ENCODE results near the gene ZNF550. TPM values are rescaled to one million over a fixed set of nuclear protein-coding genes. Genes with fewer than 3 reads are reported as not detected.

ZNF550 gene
- total and polyA plus RNA-seq, 2 of the 13 experiments (the other 11 are each of a cell fraction or from before 2014, with no cell fraction given), result 8.6 to 9.1 TPM

- TF ChIP-seq PTBP1 (IDR thresholded peaks at IDR 0.05; ENCODE audit: low read depth, low read length, poor library complexity, severe bottlenecking) (no peak), ZNF337 (CRISPR knock-in tag; IDR thresholded peaks at IDR 0.05; ENCODE audit: borderline replicate concordance, low read depth) (no peak), ZNF20 (CRISPR knock-in tag; IDR thresholded peaks at IDR 0.05) (no peak), ATF4 (CRISPR knock-in tag; IDR thresholded peaks at IDR 0.05) (no peak; a peak in 1 of 4 replicates), ZNF550 (CRISPR knock-in tag; IDR thresholded peaks at IDR 0.05; ENCODE audit: borderline replicate concordance) (no peak), GMEB1 (CRISPR knock-in tag; IDR thresholded peaks at IDR 0.05; ENCODE audit: borderline replicate concordance) (peak; percentile 99), SRY (CRISPR knock-in tag; IDR thresholded peaks at IDR 0.05) (no peak; the same call in 1 of the 2 replicates), HNRNPL (IDR thresholded peaks at IDR 0.05; ENCODE audit: low read depth, low read length) (0 out of 2 replicates have a peak, but pooled peaks have one; percentile 34), ZNF333 (CRISPR knock-in tag; IDR thresholded peaks at IDR 0.05; ENCODE audit: borderline replicate concordance) (0 out of 2 replicates have a peak, but pooled peaks have one; percentile 28), ZNF703 (CRISPR knock-in tag; IDR thresholded peaks at IDR 0.05; ENCODE audit: borderline replicate concordance) (no peak), ZNF790 (CRISPR knock-in tag; IDR thresholded peaks at IDR 0.05; ENCODE audit: borderline replicate concordance) (peak; percentile 53; the same call in 1 of the 2 replicates), SMYD3 (CRISPR knock-in tag; IDR thresholded peaks at IDR 0.05) (no peak), ZUFSP (CRISPR knock-in tag; IDR thresholded peaks at IDR 0.05; ENCODE audit: borderline replicate concordance) (no peak), GATAD1 (CRISPR knock-in tag; IDR thresholded peaks at IDR 0.05) (peak; percentile 93)
- TF ChIP-seq, protein P1, sequence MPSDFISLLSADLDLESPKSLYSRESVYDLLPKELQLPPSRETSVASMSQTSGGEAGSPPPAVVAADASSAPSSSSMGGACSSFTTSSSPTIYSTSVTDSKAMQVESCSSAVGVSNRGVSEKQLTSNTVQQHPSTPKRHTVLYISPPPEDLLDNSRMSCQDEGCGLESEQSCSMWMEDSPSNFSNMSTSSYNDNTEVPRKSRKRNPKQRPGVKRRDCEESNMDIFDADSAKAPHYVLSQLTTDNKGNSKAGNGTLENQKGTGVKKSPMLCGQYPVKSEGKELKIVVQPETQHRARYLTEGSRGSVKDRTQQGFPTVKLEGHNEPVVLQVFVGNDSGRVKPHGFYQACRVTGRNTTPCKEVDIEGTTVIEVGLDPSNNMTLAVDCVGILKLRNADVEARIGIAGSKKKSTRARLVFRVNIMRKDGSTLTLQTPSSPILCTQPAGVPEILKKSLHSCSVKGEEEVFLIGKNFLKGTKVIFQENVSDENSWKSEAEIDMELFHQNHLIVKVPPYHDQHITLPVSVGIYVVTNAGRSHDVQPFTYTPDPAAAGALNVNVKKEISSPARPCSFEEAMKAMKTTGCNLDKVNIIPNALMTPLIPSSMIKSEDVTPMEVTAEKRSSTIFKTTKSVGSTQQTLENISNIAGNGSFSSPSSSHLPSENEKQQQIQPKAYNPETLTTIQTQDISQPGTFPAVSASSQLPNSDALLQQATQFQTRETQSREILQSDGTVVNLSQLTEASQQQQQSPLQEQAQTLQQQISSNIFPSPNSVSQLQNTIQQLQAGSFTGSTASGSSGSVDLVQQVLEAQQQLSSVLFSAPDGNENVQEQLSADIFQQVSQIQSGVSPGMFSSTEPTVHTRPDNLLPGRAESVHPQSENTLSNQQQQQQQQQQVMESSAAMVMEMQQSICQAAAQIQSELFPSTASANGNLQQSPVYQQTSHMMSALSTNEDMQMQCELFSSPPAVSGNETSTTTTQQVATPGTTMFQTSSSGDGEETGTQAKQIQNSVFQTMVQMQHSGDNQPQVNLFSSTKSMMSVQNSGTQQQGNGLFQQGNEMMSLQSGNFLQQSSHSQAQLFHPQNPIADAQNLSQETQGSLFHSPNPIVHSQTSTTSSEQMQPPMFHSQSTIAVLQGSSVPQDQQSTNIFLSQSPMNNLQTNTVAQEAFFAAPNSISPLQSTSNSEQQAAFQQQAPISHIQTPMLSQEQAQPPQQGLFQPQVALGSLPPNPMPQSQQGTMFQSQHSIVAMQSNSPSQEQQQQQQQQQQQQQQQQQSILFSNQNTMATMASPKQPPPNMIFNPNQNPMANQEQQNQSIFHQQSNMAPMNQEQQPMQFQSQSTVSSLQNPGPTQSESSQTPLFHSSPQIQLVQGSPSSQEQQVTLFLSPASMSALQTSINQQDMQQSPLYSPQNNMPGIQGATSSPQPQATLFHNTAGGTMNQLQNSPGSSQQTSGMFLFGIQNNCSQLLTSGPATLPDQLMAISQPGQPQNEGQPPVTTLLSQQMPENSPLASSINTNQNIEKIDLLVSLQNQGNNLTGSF (CRISPR knock-in tag; IDR thresholded peaks at IDR 0.05), result no peak
Measured at GRCh38 chr19:57527136-57527881, 32.4 kb downstream of the ZNF550 start, which contains the start of gene ZNF549 (continued).

Data from HepG2 (cell line).